K562 (cell line): ENCODE measurements around the gene VRK2. TPM values are rescaled to one million over a fixed set of nuclear protein-coding genes. Genes with fewer than 3 reads are reported as not detected.
A peak's percentile ranks its signal among the peaks of the same experiment; 100 is the strongest.

Experiments
- ATAC-seq: fragments of 200-7000 bp; cut with Tn5 transposase; 3 replicates; pipeline ENCODE4 v1.9.1; 2020; ENCODE audit warnings: moderate library complexity
- BruUV-seq: library from RNA; stranded (reverse); fragments of 400-500 nt; replicated peaks from 2 replicates; lab custom pipeline; 2021; lab: Mats Ljungman, UMichigan
- CTCF ChIA-PET: fragments of 300-600 bp; formaldehyde crosslinking; extraction: SDS; loops from one replicate; lab custom pipeline; 2021; ENCODE audit warnings: low intra/inter-chr PET ratio; lab: Yijun Ruan, JAX
- POLR2A ChIA-PET: fragments of 300-600, 350-650 bp; sonication (Branson Sonifier 250); formaldehyde crosslinking; extraction: SDS; loops from one replicate; lab custom pipeline; 2021; ENCODE audit warnings: antibody characterized with exemption, inconsistent platforms; lab: Yijun Ruan, JAX
- DNase-seq, 4 experiments: peaks; one replicate each; pipeline versions ENCODE4 v3.0.0 to v3.0.0-alpha.2; 2011 to 2018; ENCODE audit warnings: low spot score in 3 of 4, mixed read lengths in 3 of 4; ENCODE audit errors: extremely low read depth in 1 of 4
- FAIRE-seq: peaks from 2 replicates; lab custom pipeline; 2011; peaks lifted over from hg19 to GRCh38; lab: Jason Lieb, UNC
- H2AFZ ChIP-seq: 2 replicates; pipeline ENCODE4 v1.6.0; 2011; ENCODE audit warnings: low read depth, low read length, control low read depth, inconsistent platforms
- H3K27ac ChIP-seq: fragments of 200-600 bp; 3 replicates; pipeline ENCODE4 v1.8.0; 2011; ENCODE audit warnings: low read depth, mild to moderate bottlenecking, control low read depth, inconsistent platforms, low read length, moderate library complexity, mixed read lengths; ENCODE audit errors: extremely low read depth
- H3K27me3 ChIP-seq, 2 experiments: fragments of 300-600 bp in 1 of 2; 2 replicates in 1 of 2; 3 replicates in 1 of 2; pipeline versions ENCODE4 v1.6.0 to v1.8.0; 2011; ENCODE audit warnings: inconsistent platforms in 2 of 2, low read length in 2 of 2, mild to moderate bottlenecking in 1 of 2, mixed read lengths in 1 of 2, moderate library complexity in 1 of 2; ENCODE audit not compliant: control insufficient read depth in 2 of 2, insufficient read depth in 2 of 2
- H3K36me3 ChIP-seq: fragments of 300-600 bp; 3 replicates; pipeline ENCODE4 v1.8.0; 2011; ENCODE audit warnings: mild to moderate bottlenecking, low read length, inconsistent platforms; ENCODE audit not compliant: control insufficient read depth, insufficient read depth
- H3K4me1 ChIP-seq, 2 experiments: fragments of 200-600 bp in 1 of 2; replicated peaks in 1 of 2; 2 replicates in 1 of 2; 3 replicates in 1 of 2; pipeline versions ENCODE4 v1.5.1 to v1.8.0; 2011; ENCODE audit warnings: inconsistent platforms in 2 of 2, low read length in 2 of 2, mild to moderate bottlenecking in 1 of 2, mixed read lengths in 1 of 2, moderate library complexity in 1 of 2; ENCODE audit not compliant: control insufficient read depth in 2 of 2, insufficient read depth in 2 of 2
- H3K4me2 ChIP-seq: 2 replicates; pipeline ENCODE4 v1.6.1; 2011; ENCODE audit warnings: low read length, control low read depth, inconsistent platforms, mixed read lengths; ENCODE audit not compliant: insufficient read depth
- H3K4me3 ChIP-seq: fragments of 200-600 bp; sonication (generic), shearing (Covaris generic); 2 replicates; pipeline ENCODE4 v1.5.1; 2016; ENCODE audit warnings: control low read depth, inconsistent platforms
- H3K79me2 ChIP-seq: fragments of 200-600 bp; 3 replicates; pipeline ENCODE4 v1.8.0; 2011; ENCODE audit warnings: low read length, inconsistent platforms; ENCODE audit not compliant: control insufficient read depth, insufficient read depth
- H3K9ac ChIP-seq, 2 experiments: 2 replicates each; pipeline versions ENCODE4 v1.6.0 to v1.6.1; 2011; ENCODE audit warnings: low read depth in 2 of 2, low read length in 2 of 2, control low read depth in 1 of 2, inconsistent platforms in 1 of 2, mild to moderate bottlenecking in 1 of 2, mixed read lengths in 1 of 2; ENCODE audit not compliant: insufficient read depth in 1 of 2
- H3K9me1 ChIP-seq: one replicate; pipeline ENCODE4 v1.6.0; 2011; ENCODE audit warnings: inconsistent platforms, mild to moderate bottlenecking, low read length, moderate library complexity; ENCODE audit not compliant: control insufficient read depth, insufficient read depth
- H3K9me3 ChIP-seq: replicated peaks from 2 replicates; pipeline ENCODE4 v1.5.1; 2011; ENCODE audit warnings: low read depth, low read length, inconsistent platforms; ENCODE audit not compliant: control insufficient read depth, insufficient read depth
- H4K20me1 ChIP-seq: replicated peaks from 2 replicates; pipeline ENCODE4 v1.6.1; 2011; ENCODE audit warnings: low read length, inconsistent platforms, mixed read lengths; ENCODE audit not compliant: control insufficient read depth, insufficient read depth
- BACH1 ChIP-seq: fragments of 200-800 bp; sonication (Bioruptor generic); IDR thresholded peaks from 2 replicates; pipeline ENCODE4 v1.6.1; 2016; ENCODE audit warnings: missing genetic modification characterization, missing compliant biosample characterization
- ESRRA ChIP-seq: fragments of 450-650 bp; IDR thresholded peaks from 2 replicates; pipeline ENCODE4 v1.6.1; 2014; ENCODE audit warnings: low read depth, mild to moderate bottlenecking, moderate library complexity, borderline replicate concordance
- EZH2 ChIP-seq: IDR thresholded peaks from 2 replicates; pipeline ENCODE4 v1.6.1; 2012; ENCODE audit warnings: low read depth, mild to moderate bottlenecking, inconsistent platforms, low read length, borderline replicate concordance
- HLTF ChIP-seq: fragments of 450-650 bp; IDR thresholded peaks from 2 replicates; pipeline ENCODE4 v1.6.1; 2016
- NR2C1 ChIP-seq, 2 experiments: fragments of 450-650 bp; IDR thresholded peaks; 2 replicates each; pipeline ENCODE4 v1.6.1; 2017; ENCODE audit warnings: mild to moderate bottlenecking in 2 of 2, antibody characterized with exemption in 1 of 2, inconsistent platforms in 1 of 2, missing compliant biosample characterization in 1 of 2, missing genetic modification characterization in 1 of 2
- WGBS: fragments of 100-300 bp; shearing (Covaris generic); methylation state at CpG from one replicate; pipeline ENCODE4 v1.1.6; 2016; ENCODE audit warnings: low coverage, mixed read lengths; ENCODE audit not compliant: insufficient coverage; ENCODE audit errors: missing lambda C conversion rate; 5-methylcytosine and 5-hydroxymethylcytosine counted together
- in situ Hi-C: fragments of 300-500 bp; cut with MboI; formaldehyde crosslinking; loops from 4 replicates; pipeline ENCODE4 v1.15.0; 2018; ENCODE audit warnings: inconsistent platforms, mixed read lengths
- intact Hi-C: fragments of 100-400 bp; cut with micrococcal nuclease; formaldehyde crosslinking; loops from 2 replicates; pipeline ENCODE4 v1.14.2; 2022
- polyA plus RNA-seq, 8 experiments: library from polyadenylated mRNA; depleted of rRNA in 4 of 8; stranded (reverse) in 5 of 8; unstranded in 3 of 8; fragments of >200 nt; fragmentation: Nextera tagmentation in 2 of 8; fragmentation: Illumina TruSeq in 1 of 8; extraction: Ambion mirVana in 2 of 8; extraction: Trizol in 1 of 8; gene quantifications; 2 replicates each; pipeline versions ENCODE4 v1.2.1 to v1.2.3, GENCODE V29; 2011 to 2014; ENCODE audit warnings: inconsistent platforms in 1 of 8, missing spikeins in 1 of 8
- total RNA-seq, 7 experiments: library from RNA; depleted of rRNA in 6 of 7; stranded (reverse); fragments of >200 nt in 6 of 7; fragmentation: Illumina TruSeq in 2 of 7; extraction: Trizol in 2 of 7; gene quantifications; 2 replicates each; pipeline versions ENCODE4 v1.2.1 to v1.2.3, GENCODE V29; 2011 to 2021; ENCODE audit warnings: low replicate concordance in 1 of 7
- TF ChIP-seq, protein P1 (sequence below): sonication (generic); formaldehyde crosslinking; IDR thresholded peaks from 2 replicates; pipeline ENCODE4 v1.8.1; 2023; ENCODE audit warnings: mild to moderate bottlenecking, missing genetic modification reagents

Gene VRK2
- total and polyA plus RNA-seq, 9 of the 15 experiments (the other 6 are each of a cell fraction or from before 2014, with no cell fraction given), result 22.6 to 49.2 (median 36.2) TPM

DNA sequence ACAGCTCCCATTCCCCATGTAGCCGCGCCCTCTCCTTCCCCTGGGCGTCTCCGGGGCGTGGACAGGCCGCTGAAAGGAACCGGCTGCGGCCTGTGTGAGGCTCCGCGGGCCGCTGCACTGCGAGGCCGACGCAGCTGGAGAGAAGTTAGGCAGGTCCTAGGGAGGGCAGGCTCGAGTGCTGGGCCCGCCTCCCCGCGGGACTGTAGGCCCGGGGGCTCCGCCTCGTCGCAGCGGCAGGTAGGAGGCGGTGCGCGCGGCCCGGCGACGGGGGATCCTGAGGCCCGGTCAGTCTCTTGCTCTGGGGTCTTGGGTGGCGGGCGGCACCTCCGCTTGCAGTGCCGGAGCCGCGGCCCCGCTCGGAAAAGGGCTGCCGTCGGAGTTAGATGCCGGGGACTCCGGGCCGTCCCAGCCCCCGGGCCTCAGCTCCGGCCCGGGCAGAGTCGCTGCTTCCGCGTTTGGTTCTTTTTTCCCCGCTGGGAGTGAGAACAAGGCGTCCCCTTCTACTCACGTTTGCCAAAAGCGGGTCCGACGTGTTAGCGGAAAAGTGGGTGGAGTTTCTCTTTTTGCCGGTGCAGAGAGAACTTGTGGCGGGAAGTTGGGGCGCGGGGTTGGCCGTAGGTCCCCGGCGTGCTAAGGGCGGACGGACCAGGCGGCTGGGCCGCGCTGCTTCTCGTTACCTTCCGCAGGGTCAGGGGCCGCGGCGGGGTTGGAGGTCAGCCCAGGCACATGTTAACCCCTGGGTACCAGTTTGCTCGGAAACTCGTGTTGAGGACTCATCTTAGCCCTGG is at the start of gene VRK2 (continued):
- TF ChIP-seq EZH2, result no peak

DNA sequence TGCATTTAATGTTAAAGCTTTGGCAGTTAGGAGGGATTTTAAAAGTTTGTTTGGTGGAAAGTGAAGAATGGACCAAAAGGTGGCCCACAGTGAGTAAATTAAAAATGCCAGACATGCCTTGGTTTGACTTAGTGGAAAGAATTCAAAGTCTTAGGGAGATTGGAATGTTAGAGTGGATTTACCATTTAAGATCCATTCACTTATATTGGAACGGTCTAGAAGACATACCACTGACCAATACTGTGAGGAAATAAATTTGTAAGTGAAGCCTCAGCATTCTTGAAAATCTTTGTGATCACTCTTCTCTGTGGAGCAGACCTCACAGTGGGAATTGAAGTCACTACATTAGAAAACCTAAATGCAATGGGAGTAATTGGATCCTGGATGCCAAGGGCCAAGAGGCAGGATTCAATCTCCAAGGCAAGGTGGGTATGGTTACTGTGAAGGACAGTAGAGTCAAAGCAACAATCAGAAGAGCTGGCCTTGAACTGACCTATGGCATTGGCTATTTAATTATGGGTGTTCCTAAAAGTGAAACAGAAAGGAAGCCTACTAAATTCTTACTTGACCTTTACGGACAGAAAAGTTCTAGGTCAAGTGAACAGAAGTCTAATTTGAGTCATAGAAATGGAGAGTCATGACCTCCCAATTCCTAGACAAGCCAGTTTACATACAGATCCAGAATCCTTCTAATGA is 40.2 kb upstream of the VRK2 start:
- Histone ChIP-seq H3K9ac (no peak overlapping the region), H3K36me3 (no peaks in the 10 kb centered on the region), H3K27ac (no peak overlapping the region), H3K4me3 (no peak overlapping the region), H3K27me3 (no peaks in the 10 kb centered on the region), H3K9me1 (no peaks in the 10 kb centered on the region), H2AFZ (peak overlapping the region; percentile 47; the same call in 1 of the 2 replicates), H4K20me1 (no peaks in the 10 kb centered on the region), H3K79me2 (no peaks in the 10 kb centered on the region), H3K4me1 (no peaks in the 10 kb centered on the region), H3K4me2 (peak overlapping the region; percentile 22; the same call in 1 of the 2 replicates), H3K9me3 (no peaks in the 10 kb centered on the region)
- FAIRE-seq (no peak), DNase-seq (no peak), ATAC-seq (no peak)
- TF ChIP-seq BACH1 (tag) (no peak), ESRRA (peak; percentile 43; the same call in 1 of the 2 replicates), HLTF (no peak), NR2C1 (IDR thresholded peaks at IDR 0.05) (no peak), NR2C1 (tag; IDR thresholded peaks at IDR 0.05) (0 out of 2 replicates have a peak, but pooled peaks have one; percentile 27)
- TF ChIP-seq, protein P1, sequence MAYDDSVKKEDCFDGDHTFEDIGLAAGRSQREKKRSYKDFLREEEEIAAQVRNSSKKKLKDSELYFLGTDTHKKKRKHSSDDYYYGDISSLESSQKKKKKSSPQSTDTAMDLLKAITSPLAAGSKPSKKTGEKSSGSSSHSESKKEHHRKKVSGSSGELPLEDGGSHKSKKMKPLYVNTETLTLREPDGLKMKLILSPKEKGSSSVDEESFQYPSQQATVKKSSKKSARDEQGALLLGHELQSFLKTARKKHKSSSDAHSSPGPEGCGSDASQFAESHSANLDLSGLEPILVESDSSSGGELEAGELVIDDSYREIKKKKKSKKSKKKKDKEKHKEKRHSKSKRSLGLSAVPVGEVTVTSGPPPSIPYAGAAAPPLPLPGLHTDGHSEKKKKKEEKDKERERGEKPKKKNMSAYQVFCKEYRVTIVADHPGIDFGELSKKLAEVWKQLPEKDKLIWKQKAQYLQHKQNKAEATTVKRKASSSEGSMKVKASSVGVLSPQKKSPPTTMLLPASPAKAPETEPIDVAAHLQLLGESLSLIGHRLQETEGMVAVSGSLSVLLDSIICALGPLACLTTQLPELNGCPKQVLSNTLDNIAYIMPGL, result no peak
- intact Hi-C loops, result no loop called here
- WGBS, result 8% methylated on average over 2 of the region's 2 CpGs
- CTCF ChIA-PET, result no interaction called here
- in situ Hi-C loops, result no loop called here
- no TSS peak for BruUV-seq
- POLR2A ChIA-PET, result interaction anchor here (0.8 kb wide), 1 partner anchor 418 kb away, joined by 3 read pairs; no protein-coding TSS in a partner anchor
